NOMO-1 treated with DMSO at 0.1 percent for 48 hours (cell line): Measurements from ENCODE around the gene TNS3.

Experiments used
- DNase-seq: peaks from one replicate; lab custom pipeline; 2025; ENCODE audit not compliant: unreplicated experiment; lab: John Stamatoyannopoulos, UW

The TNS3 gene

GRCh38 chr7:47247132-47247531, 334.8 kb downstream of the TNS3 start:
- no peak for DNase-seq

GRCh38 chr7:47244692-47245091, 337.2 kb downstream of the TNS3 start:
- no peak for DNase-seq

- no peak for DNase-seq
These were observed 340.5 kb downstream of the TNS3 start for GRCh38 chr7:47241112-47242065.

GRCh38 chr7:47239931-47240421, 341.9 kb downstream of the TNS3 start:
- DNase-seq: no peak

DNA sequence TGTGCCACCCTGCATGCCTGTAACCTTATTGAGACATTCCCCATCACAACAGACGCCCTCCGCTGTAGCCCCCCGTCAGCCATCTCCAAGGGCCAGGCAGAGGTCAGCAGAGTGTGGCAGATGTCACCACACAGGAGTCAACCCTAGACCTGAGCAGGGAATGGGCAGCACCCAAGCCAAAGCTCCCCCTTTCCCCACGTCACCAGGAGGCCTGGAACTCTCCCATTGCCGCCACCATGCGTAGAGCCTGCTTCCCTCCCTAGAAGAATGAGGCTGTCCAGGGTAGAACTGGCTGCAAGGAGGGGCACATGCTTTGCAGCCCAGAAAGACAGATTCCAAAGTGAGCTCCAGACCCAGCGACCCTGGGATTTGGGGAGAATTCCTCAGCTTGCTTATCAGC, 342.9 kb downstream of the TNS3 start:
- no peak for DNase-seq

- no peak for DNase-seq
These were observed 345.3 kb downstream of the TNS3 start for GRCh38 chr7:47236480-47237129.

DNA sequence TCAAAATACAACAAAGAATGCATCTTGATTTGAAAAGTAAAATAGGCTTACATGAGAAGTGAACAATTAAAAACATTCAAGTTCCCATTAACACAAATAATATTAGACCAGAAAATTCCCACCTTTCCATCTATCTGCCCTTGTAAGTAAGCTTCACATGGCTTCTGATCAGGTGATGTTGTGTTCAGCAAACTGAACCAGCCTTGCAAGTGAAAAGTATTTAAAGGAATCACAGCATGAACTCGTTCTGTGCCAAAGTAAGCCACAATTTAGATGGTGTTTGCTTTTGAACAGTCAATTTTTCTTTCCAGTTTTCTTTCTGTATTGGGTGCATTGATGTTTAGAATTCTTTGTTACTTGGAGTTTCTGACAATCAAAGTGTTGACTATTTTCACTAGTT, 347.9 kb downstream of the TNS3 start:
- no peak for DNase-seq

DNA sequence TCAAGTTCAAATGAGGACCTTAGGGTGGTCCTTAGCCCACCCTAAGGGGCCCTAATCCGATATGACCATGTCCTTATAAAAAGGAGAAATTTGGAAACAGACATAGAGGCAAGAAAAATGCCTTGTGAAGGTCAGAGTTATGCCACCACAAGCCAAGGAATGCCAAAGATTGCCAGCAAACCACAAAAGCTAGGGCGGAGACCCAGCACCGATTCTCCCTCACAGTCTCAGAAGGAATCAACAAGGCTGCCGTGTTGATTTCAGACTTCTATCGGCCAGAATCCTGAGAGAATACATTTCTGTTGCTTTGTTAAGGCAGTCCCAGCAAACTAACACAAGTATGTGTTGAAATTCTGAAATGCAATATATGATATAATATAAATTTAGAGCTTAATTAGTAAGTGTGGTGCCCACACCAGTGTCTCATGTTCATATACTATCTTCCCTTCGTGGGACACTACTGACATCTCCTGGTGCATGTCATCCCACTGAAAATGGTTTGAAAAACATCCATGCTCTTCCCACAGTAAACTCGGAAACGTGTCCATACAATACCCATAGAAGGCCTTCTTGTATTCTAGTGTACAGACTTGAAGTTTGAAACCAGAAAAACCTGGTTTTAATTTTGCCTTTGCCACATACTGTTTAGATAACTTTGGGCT, 349.0 kb downstream of the TNS3 start:
- DNase-seq: no peak

DNA sequence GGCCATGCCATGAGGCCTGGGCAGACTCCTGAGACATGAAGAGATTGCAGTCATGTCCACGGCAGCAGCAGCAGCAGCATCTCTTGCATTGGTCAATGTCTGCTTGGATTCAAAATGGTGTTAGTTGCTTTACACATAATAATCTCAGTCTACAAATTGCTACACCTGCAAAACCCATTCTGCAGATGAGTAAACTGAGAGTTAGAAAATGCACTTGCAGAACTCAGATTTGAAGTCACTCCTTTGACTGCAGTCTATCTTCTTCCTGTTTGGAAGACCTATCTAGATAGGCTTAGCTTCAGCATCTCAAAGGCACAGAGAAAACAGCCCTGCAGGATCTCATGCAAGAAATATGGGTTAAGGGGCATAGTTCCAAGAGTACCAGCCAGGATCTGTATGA, 350.3 kb downstream of the TNS3 start:
- DNase-seq: no peak

DNA sequence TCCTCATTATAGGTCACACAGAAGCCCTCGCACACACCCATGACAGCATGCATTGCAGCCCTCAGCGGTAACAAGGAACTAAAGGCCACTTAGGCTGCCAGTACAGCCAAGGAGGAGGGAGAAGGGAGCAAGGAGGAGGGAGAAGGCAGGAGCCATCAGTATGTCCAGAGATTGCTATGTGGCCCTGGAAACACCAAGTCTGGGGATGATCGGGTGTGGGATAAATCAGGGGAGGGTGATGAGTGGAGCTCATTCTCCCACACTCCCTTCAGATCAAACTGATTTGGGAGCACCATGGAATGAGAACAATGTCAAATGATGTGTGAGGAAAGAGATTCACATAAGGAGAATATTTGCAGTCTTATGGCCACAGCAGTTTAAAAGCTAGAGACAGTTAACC, 350.9 kb downstream of the TNS3 start:
- no peak for DNase-seq

DNA sequence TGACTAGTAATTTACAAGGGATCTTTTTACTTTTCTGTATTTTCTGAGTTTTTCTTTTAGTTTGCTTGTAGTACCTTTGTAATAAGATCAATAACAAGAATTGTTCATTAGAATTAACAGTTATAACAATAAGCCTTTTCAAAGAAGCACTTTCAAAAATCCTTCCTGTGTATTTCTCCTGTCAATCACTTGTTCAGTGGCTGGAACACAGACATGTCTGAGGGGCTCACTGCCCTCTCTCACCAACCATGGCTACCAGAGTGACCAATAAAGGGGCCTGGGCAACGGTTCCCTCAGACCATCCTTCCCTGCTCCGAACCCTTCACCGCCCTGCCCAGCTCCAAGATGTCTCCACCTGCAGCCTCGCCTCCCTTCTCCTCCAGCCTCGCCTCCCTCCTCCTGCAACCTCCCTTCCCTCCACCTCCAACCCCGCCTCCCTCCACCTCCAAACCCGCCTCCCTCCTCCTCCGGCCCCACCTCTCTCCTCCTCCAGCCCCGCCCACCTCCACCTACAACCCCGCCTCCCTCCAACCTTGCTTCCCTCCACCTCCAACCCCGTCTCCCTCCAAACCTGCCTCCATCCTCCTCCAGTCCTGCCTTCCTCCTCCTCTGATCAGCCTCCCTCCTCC, 353.4 kb downstream of the TNS3 start:
- no peak for DNase-seq

- peak; percentile 42 for DNase-seq
These were observed 354.1 kb downstream of the TNS3 start for GRCh38 chr7:47227762-47228177.

GRCh38 chr7:47226696-47227095, 355.2 kb downstream of the TNS3 start:
- no peak for DNase-seq

DNA sequence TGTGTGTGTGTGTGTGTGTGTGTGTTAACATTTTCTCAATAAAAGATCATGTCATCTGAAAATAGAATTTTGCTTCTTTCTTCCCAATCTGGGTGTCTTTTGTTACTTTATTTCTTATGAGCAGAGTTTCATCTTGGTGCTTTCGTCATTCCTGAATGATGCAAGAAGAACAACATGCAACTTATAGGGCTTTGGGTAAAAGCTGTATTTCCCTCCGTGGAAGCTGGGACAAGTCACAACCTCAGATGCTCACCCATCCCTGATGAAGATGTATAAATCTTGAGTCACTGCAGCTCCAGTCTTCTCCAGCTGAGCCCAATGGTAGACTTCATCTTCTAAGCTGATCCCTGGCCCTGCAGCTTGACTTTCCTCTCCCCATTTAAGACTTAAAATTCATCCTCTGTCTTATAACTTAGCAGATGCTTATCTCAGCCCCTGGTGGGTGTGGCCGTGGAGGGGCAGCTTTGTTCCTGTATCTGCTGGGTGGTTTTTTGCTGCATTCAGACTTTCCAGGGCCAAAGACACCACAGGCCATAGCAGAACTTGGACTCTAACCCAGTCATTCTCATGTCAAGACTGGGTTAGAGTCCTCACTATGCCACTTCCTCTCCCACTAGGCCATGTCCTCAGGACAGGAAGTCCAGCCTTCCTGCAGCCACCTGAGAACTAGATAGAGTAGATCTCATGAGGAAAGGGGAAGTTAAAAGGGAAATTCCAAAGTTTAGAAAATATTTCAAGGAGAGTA, 356.4 kb downstream of the TNS3 start:
- peak; percentile 12 for DNase-seq
